ENCODE measurements around the gene MAPKAP1.

MAPKAP1 gene

DNA sequence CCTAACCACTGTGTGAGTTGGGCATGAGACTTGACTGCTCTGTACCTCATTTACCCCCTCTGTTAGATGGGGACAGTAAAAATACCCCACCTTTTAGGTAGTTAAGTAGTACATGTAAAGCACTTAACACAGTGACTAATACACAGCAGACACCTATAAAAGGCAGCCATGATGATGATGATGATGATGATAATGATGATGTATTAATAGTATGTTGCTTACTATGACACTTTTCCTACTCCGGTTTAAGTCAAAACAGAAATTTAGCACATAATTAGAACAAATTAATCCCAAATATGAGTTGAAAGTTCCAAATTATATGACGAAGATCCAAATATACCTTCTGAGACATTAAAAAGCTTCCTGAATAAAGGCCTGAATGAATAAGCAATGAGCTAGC lies 223.3 kb downstream of the MAPKAP1 start:
- no peak for DNase-seq (ENCODE audit: low spot score)

DNA sequence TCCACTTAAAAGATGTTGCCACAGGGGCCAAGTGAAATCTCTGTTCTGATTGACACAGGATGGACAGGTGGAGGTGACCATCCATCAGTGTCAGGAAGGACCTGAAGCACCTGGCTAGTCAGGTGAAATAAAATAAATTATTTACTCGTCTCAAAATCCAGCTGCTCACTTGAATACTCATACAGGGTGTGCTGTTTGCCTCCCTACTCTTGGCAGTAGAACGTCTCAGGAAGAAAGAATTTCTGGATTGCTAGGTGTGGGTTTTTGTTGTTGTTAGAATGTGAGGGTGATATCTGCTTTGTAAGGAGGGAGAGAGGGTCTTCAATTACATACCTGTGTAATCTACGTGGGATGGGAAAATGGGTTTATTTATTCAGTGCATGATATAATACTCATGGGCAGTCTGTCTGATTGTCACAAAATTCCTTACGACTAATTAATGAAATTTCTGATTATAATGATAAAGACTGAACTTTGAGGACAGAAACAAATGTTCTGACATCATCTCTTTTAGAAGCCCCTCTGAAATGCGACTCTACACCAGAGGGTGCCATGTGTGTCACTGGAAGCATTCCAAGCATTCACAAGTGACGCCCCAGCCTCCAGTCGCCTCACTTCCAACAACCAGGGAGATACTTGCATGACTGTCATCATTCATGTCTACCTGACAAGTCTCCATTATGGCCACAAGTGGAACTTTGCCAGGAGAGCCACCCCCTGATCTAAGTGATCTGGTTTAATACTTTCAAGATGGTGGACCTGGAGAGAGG lies 227.0 kb downstream of the MAPKAP1 start:
- DNase-seq (ENCODE audit: low spot score): no peak

DNA sequence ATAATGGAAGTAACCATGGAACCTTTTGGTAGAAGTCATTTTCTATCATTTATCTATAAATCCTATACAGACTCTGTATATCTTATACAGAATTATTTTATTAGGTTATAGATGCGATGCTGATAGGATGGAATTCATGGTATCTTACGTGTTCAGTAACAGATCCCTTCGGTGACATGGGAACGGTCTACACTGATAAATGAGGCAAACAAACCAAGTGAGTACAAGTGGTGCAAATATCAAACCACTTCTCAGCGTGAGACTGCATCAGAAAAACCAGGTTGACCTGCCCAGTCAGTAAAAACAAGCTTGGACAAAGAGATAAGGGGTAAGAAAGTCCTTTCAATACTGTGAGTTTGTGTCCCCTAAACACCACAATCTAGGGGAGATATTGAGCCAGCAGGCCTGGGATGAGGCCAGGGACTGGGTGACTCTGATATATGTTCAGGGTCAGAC lies 229.9 kb downstream of the MAPKAP1 start:
- no peak for DNase-seq (ENCODE audit: low spot score)

DNA sequence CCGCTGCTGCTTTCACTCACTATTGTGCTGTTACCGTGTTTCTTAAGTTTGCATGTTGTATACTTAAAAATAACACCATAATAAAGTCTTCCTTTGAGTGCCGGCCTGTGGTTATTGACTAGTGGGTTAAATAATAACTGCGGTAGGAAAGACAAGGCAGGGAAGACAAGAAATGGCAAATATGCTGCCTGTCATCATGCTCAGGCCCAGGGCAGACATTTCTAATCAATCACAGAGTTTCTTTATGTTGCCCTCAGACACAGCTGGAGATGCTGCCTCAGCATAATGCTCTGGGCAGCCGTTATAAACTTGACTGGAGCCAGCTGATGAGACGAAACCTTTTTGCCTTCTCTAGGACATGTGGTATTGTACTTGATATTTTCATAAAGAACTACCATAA lies 230.4 kb downstream of the MAPKAP1 start:
- no peak for DNase-seq (ENCODE audit: low spot score)

DNA sequence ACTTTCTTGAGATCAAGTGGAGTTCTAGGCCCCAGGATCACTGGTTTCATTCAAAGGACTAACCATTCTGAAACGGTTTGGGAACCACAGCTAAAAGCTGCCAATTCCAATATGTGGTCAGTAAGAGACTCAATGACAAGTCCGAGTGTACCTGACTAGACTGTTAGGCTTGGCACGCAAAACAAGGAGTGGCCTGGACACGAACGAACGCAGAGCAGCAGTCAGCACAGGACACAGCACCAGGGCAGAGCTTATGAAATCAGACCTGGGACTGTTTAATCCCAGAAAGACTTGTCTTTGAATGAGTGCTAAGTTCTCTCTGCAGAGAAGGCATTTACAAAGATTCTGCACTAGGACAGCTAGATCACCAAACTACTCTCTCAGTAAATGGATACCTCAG lies 231.6 kb downstream of the MAPKAP1 start:
- no peak for DNase-seq (ENCODE audit: low spot score)

DNA sequence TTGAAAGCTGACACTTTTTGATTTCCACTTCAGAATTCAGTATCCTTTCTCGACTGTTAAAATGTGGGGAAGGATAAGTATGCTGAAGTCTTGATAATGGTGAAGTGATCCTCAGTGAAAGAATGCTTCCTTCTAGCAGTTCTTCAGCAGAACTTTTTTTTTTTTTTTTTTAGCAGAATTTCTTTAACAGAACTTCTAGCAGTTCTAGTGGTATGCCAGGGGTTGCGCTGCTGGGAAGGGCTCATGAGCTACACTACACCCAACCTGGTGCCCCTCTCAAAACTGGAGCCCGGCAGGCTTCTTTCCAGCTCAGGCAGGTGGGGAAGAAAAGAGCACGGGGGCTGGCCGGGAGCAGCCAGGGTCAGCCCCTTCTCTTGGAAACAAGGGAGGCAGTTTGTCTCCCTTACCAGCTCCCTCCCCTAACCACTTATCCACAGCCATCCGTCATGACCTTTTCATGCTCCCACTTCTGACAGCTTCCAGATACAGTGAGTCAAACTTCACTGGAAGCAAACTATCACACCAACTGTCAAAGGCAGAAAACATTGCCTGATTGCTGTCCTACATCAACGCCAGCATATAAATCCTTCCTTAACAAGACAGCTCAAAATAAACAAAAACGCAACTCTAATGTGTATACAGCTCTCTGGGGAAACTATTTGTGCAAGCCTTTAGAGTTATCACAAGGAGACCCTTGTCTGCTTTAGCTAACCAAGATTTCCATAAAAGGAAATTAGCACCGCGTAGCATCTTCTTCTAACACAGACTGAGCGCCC lies 233.9 kb downstream of the MAPKAP1 start:
- DNase-seq (ENCODE audit: low spot score): no peak

DNA sequence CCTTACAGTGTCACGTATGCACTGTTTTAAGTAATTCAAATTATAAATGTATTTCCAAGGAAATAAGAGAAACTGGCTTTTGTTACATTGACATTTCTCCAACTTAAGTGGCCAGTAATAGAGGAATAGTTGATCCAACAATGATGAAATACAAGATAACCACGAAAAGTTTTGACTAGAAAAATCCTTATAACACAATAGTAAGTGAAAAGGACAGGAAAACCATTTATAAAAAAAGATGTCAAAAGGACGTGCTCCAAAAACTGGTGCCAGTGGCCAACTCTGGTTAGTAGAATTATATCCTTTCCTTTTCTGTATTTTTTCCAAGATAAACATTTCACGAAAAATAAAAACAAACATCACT lies 234.5 kb downstream of the MAPKAP1 start:
- DNase-seq (ENCODE audit: low spot score): no peak

DNA sequence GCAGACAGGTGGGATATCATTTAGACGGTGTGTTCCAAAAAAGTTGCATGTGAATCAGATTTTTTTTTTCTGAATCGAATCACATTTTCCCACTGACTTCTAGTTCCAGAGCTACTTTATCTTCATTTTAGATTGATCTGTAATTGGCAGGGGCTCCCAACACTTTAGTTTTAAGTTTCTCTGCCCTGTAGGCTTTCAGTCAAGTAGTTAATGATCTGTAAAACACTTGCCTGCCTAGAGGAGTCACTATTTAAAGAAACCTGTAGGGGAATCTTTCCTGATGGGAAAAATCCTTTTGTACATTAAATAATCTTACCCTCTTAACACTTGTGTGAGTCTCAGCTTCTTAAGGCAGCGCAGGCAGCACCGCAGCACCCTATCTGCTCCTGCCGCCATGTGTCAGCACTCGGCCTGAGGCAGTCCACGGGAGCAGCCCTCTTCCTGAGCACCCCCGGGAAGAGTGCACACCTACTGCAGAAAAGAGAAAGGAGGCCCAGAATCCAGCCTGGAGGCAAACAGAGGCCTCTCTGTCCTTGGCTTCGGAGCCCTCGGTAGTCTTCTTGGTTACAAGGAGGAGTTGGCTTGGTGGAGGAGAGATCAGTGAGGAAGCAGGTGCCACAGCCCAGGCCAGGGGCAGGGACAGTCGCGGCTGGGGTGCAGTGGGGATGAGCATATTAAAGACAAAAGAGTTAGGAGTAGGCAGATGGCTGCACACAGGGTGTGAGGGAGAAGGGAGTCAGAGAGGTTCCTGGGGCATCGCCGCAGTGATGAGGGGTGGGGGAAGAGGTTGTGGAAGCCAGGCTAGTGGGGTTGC lies 236.0 kb downstream of the MAPKAP1 start:
- no peak for DNase-seq (ENCODE audit: low spot score)

DNA sequence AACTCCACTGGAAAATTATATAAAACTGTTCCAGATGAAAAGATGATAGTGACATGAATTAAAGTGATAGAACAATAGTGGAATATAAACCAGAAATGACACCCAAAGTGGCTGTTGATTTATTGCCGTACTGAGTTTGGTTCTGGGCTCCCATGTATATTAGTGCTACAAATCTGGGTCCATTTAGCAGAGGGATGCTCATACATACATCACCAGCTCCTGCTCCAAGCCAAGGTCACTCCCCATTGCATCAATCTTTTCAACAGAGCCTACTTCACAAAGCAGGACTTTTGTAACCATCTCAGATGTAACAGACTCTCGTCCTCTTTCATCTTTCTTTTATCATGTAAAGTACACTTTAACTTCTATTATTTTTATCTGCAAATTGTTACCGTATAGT lies 236.8 kb downstream of the MAPKAP1 start:
- DNase-seq (ENCODE audit: low spot score): no peak

DNA sequence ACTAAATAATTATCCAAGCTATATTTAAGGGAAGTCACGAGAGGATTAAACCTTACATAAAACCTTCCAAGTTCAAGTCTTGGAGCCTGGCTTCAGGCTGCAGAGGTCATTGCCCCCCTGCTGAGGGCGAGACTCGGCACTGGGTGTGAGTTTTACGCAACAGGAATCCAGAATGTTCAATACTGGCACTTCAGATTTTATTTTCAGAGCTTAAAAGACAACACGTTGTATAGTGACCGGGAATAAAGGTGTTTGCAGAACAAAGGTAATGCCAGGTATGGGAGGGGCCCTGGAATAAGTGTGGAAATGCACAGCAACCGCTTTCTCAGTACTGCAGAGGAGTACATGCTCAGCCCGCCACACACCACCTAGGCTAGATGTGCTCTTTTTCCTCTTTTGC lies 238.4 kb downstream of the MAPKAP1 start:
- no peak for DNase-seq (ENCODE audit: low spot score)

DNA sequence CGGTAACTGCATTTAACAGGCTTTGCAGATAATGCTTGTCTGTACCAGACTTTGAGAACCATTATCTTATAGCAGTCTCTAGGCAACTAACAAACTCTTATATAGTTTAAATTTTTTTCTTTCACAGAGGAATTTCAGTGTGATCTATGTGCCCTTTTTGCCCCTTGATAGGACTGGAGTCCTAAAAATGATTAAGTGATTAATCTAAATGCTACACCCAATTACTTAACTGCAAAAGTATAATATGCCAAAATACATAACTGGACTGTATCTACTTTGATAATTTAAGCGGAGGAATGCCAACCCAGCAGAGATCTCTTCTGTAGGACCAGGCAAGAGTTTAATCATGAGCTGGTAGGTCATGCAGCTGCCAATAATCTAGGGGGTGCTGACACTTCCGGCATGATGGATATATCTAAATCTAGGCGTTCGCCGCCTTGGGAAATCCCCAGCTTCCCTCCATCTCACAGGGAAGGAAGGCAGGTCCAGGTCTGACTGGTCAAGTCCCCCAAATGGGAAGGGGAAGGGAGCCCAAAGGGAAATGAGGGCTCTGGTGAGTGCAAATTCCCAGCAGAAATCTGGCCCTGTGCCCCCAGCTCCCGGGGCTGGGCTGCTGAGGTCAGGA lies 239.8 kb downstream of the MAPKAP1 start:
- DNase-seq (ENCODE audit: low spot score): no peak

DNA sequence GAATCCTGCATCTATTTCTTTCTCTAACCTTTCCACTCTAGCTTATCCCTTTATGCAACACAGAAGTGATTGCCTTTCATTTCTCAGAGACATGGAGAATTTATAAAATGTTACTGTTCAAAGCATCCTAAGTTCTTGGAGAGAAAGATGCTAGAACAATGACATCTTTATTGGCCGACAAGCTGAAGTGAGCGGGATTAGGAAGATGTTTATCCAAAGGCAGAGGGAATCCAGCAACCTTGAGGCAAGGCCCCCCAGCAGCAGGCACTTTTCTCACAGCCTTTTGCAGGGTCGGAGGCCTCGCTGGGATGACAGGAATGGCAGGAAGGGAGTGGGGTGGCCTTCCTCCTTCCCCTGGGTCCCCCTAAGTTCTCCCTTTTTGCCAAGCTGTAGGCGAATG lies 240.6 kb downstream of the MAPKAP1 start:
- no peak for DNase-seq (ENCODE audit: low spot score)

DNA sequence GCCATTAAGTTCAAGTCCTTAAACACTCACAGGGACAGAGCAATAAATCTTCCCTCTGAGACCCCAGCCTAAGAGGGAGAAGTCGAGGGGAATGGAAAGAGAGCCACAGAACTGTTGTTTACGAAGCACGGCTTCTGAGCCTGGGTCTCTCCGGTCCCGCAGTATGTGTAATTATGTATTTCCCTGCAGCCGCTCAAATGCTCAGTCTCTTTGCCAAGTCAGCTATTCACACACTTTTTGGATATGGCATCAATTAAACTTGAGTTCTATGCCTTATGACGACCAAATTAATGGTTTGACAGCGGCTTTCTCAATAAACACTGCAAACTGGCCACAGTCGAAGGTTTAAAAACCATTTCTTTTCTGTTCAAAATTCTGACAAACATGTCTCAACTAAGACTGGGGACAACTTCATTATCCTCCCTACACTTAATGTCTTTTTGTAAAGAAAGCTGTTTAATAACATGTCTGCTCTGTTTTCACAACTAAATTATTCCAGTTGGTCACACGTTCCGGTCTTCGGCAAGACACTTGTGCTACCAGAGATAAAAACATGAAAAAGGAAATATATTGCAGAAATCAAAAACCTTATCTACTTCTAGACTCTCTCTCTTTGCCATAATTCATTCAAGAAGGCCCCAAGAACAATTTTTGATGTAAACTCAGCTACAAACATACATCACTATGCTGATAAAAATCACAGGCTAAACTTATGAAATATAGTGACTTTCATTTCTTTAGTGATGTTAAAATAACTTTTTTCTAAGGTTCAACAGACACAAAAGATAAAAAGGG lies 242.2 kb downstream of the MAPKAP1 start:
- DNase-seq (ENCODE audit: low spot score): no peak

DNA sequence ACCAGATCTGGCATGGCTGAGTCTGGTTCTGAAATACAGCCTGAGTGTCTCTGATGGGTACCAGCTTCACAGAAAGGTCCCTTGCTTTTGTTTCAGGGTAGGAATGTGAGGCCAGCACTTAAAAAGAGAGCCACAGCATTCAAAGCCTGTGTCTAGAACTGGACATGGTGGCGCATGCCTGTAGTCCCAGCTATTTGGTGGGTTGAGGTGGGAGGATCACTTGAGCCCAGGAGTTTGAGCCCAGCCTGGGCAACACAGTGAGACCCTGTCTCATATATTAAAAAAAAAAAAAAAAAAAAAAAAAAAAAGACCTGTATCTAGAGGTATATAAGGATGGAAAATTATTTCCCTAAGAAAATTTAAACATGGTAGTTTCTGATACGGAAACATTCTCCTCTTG lies 243.1 kb downstream of the MAPKAP1 start:
- no peak for DNase-seq (ENCODE audit: low spot score)

DNA sequence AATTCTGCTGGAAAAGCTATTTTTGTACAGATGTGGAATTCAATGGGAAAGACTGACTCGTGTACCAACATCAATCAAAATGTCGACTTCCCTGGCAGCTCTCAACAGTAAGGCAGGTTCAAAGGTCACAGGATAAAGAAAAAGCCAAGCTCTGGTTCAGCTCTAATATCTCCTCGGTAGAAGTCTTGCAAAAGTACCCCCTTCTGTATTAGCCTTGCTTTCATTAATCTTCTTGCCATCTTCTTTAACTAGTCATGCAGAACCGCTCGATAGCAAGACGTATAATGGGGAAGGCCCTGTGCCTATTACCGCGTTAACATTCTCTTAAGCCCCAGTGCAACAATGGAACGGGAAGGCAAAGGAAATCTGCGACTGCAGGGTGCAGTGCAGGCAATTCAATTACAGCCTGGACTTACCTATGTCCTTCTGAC lies 244.1 kb downstream of the MAPKAP1 start:
- DNase-seq (ENCODE audit: low spot score): no peak

DNA sequence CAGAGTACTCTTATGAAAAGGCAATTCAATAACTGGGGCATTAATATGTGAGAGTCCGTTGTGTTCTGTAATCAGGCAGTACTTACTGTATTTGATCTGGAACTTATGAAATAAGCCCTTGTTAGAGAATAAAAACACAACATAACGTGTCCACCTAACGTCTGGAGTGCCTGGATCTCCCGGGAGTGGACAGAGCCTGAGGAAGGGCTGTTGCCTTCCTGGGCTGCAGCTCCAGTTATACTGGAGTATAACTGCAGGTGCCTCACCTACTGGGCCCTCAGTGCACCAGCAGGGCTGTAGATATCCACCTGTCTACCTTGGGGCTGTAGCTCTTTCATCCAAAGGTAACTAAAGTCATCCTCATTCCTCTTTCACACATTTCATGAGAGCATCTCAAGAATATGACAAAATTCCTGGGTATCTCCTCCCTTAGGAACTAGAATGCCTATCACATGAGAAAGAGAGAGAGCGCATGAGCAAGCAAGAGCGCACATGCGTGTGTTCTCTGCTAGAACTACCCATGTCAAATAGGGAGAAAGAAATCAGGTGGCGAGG lies 245.3 kb downstream of the MAPKAP1 start:
- DNase-seq (ENCODE audit: low spot score): no peak

DNA sequence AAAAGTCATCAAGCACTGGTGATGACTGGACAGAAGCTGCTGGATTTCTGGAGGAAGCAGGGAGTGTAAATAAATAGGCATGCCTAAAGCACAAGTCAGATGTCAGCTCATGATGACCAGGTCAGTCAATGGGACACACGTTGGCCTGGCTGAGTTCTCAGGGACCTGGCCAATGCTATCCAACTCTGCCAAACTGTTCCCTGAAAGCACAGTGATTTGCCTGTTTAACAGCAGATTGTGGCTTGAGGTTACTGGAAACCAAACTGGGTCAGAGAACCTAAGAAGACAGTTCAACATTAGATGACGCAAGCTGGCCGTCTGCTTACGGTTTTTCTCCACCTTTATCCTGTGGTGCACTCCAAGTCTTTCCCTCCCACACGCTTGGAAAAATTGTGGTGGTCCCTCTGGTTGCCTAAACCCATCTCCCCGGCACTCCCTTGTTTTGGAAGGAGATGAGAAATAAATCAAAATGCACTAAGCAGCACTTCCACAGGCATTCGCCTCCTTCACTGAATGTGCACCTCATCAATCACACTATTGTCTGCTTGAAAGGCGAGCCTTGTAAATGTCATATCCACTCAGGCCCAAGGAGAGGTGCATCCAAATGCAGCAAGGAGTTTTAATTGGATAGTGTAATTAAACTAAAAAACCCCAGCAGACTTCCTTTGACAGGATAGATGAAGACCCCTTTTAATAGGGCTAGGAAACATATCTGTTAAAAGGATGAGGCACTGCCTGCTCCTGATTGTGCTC lies 245.9 kb downstream of the MAPKAP1 start:
- no peak for DNase-seq (ENCODE audit: low spot score)

DNA sequence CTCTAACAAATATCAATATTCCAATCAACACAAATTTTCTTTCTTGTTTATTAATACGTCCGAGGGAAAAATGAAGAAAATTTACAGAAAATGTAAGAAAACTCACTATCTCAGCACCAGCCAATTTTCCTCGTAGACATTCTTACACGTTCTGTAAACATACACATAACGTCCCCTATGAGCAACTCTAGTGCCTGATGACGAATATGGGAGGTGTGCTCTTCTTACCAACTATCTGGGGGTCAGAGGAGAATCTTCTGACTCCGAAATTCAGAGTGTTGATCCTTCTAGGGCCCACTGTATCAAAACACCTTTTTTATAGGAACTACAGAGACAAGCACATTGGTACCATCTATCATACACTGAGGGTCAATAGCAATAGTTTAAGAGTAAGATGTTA lies 246.7 kb downstream of the MAPKAP1 start:
- DNase-seq (ENCODE audit: low spot score): no peak

DNA sequence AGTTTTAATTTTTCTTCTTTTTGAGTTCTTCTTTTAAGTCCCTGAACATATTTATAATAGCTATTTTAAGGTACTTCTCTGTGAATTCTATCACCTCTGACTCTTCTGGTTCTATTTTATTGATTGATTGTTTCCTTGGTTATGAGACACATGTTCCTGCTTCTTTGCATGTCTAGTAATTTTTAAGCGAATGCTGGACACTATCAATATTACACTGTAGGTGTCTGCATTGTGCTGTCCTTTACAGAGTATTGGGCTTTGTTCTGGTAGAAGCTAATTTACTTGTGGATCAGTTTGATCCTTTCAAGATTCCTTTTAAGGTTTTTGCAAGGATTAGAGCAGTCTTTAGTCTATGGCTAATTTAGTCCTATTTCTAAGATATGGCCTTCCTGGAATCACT lies 249.7 kb downstream of the MAPKAP1 start:
- no peak for DNase-seq (ENCODE audit: low spot score)

DNA sequence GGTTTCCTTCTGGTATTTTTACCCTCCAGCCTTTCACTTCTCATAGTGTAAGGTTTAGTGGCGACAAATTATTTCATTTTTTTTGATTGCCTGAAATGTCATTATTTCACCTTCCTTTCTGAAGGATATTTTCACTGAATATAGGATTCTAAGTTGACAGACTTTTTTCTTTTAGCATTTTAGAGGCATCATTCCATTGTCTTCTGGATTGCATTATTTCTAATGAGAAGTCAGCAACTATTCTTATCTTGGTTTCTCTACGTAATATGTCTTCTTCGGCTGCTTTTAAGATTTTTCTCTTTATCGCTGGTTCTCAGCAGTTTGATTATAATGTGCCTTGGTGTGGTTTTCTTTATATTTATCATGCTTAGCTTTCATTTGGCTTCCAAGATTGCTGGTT lies 251.1 kb downstream of the MAPKAP1 start:
- no peak for DNase-seq (ENCODE audit: low spot score)
